Naive thymus-derived CD4-positive, alpha-beta T cell (primary cell): ENCODE measurements around the gene ELMOD2. TPM values are rescaled to one million over a fixed set of nuclear protein-coding genes. Genes with fewer than 3 reads are reported as not detected.

Experiments
- ATAC-seq: fragments of 150-1000 bp; cut with Tn5 transposase; 2 replicates; pipeline ENCODE4 v1.10.0; 2021; ENCODE audit warnings: mild to moderate bottlenecking, moderate library complexity
- CTCF ChIA-PET: fragments of 350-600 bp; sonication (Branson Sonifier 250); formaldehyde crosslinking; loops from one replicate; lab custom pipeline; 2021; ENCODE audit warnings: antibody characterized with exemption; lab: Charles Lee
- POLR2A ChIA-PET: fragments of 350-600 bp; sonication (Branson Sonifier 250); formaldehyde crosslinking; loops from one replicate; lab custom pipeline; 2021; ENCODE audit warnings: antibody characterized with exemption, inconsistent platforms; lab: Charles Lee
- DNase-seq, 9 donors: peaks; one replicate each; pipeline versions ENCODE4 v3.0.0 to v3.0.0-alpha.2; 2020 to 2022; ENCODE audit warnings: mixed read lengths in 1 of 9
- H3K27ac ChIP-seq: one replicate; pipeline ENCODE4 v1.7.0; 2013; ENCODE audit warnings: mild to moderate bottlenecking, low read depth, low read length, moderate library complexity
- H3K27me3 ChIP-seq, 2 donors: one replicate each; pipeline ENCODE4 v1.7.0; 2013; ENCODE audit warnings: low read length in 2 of 2, mild to moderate bottlenecking in 2 of 2, moderate library complexity in 2 of 2; ENCODE audit not compliant: control insufficient read depth in 2 of 2, insufficient read depth in 2 of 2
- H3K36me3 ChIP-seq, 3 experiments: 1 replicate in 2 of 3; 2 replicates in 1 of 3; pipeline ENCODE4 v1.7.0; 2013; ENCODE audit warnings: low read length in 3 of 3, mild to moderate bottlenecking in 3 of 3, moderate library complexity in 1 of 3; ENCODE audit not compliant: insufficient read depth in 3 of 3, control insufficient read depth in 2 of 3
- H3K4me1 ChIP-seq, 2 donors: one replicate each; pipeline ENCODE4 v1.7.0; 2013; ENCODE audit warnings: low read length in 2 of 2, mild to moderate bottlenecking in 2 of 2, moderate library complexity in 1 of 2; ENCODE audit not compliant: control insufficient read depth in 2 of 2, insufficient read depth in 2 of 2
- H3K4me3 ChIP-seq: 2 replicates; pipeline ENCODE4 v1.7.0; 2013; ENCODE audit warnings: mild to moderate bottlenecking, low read length
- H3K9me3 ChIP-seq, 3 experiments: 1 replicate in 2 of 3; 2 replicates in 1 of 3; pipeline ENCODE4 v1.7.0; 2013; ENCODE audit warnings: low read length in 3 of 3; ENCODE audit not compliant: control insufficient read depth in 2 of 3
- H3K27ac Mint-ChIP-seq, 9 donors: one replicate each; pipeline ENCODE4 v1.8.0; 2020 to 2022; ENCODE audit warnings: mixed read lengths in 9 of 9, mild to moderate bottlenecking in 8 of 9, moderate library complexity in 5 of 9, inconsistent platforms in 2 of 9
- H3K27me3 Mint-ChIP-seq, 5 donors: one replicate each; pipeline ENCODE4 v1.8.0; 2021 to 2022; ENCODE audit warnings: mixed read lengths in 5 of 5, mild to moderate bottlenecking in 1 of 5
- H3K36me3 Mint-ChIP-seq, 5 donors: one replicate each; pipeline ENCODE4 v1.8.0; 2020 to 2022; ENCODE audit warnings: mixed read lengths in 5 of 5, mild to moderate bottlenecking in 3 of 5, inconsistent platforms in 1 of 5
- H3K4me1 Mint-ChIP-seq, 7 donors: one replicate each; pipeline ENCODE4 v1.8.0; 2020 to 2022; ENCODE audit warnings: mixed read lengths in 7 of 7, mild to moderate bottlenecking in 3 of 7, inconsistent platforms in 1 of 7
- H3K4me3 Mint-ChIP-seq, 10 donors: one replicate each; pipeline ENCODE4 v1.8.0; 2020 to 2022; ENCODE audit warnings: mild to moderate bottlenecking in 10 of 10, mixed read lengths in 10 of 10, moderate library complexity in 6 of 10, inconsistent platforms in 2 of 10
- H3K9me3 Mint-ChIP-seq, 11 donors: one replicate each; pipeline ENCODE4 v1.8.0; 2020 to 2022; ENCODE audit warnings: mixed read lengths in 11 of 11, mild to moderate bottlenecking in 4 of 11, inconsistent platforms in 1 of 11, moderate library complexity in 1 of 11
- intact Hi-C, 2 donors: fragments of 100-400 bp; cut with micrococcal nuclease; formaldehyde crosslinking; loops; one replicate each; pipeline ENCODE4 v1.15.1; 2023
- polyA plus RNA-seq, 2 donors: library from polyadenylated mRNA; unstranded; fragments of 300-500 nt; fragmentation: Illumina TruSeq; gene quantifications; one replicate each; pipeline ENCODE4 v1.2.3, GENCODE V29; 2021
- total RNA-seq, 6 experiments: library from RNA in 5 of 6; stranded (reverse) in 5 of 6; gene quantifications; 1 replicate in 5 of 6; 2 replicates in 1 of 6; pipeline ENCODE4 v1.2.3 and lab custom pipeline; 2021 to 2026

ELMOD2 gene
- total and polyA plus RNA-seq, 7 experiments from 2014 or later: 6.7 to 29.2 (median 13.2) TPM

DNA sequence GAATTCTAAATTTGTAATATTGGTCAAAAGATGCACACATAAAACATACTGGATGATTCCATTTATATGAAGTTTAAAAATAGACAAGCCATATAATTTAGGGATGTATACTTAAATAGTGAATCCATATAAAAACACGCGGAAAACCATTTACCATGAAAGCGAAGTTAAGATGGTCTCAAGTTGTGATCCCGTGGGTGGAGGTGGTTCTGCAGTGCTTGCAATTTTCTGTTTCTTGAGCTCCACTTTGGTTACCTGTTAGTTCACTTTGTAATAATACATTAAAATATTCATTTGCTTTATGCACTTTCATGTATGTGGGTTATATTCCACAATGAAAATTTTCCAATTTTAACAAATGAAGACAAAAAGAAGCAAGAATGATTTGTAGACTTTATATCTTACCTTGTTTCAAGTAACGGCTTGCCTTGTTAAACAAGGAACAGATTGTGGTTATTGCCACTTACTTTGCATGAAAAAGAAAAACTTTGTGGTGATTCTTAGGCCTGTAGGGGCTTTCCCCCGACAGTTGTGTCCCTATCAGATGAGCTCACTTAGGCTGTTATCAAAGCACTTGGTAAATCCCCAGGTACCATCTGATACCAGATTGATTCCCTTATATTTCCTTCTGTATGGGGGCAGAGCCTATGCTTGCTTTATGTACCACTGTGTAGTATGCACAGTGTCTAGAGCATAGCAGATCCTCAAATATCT, 32.6 kb downstream of the ELMOD2 start:
- intact Hi-C loops: loop anchor here in 1 of 2 donors (1.0 kb wide), 1 partner anchor 32 kb away; the partner anchor contains the start of gene ELMOD2
- no peak overlapping the region for H3K4me3 ChIP-seq
- DNase-seq (peak in 4 of 9 donors; percentile 10 to 37 (median 33)), ATAC-seq (peak; percentile 91)
- CTCF ChIA-PET: no interaction called here
- Mint-ChIP-seq H3K27ac (peak overlapping the region in 1 of 9 donors; percentile 3), H3K4me1 (peaks cover 6 to 22% (median 20%) of the 10 kb centered on the region in 7 donors), H3K9me3 (no peaks in the 10 kb centered on the region), H3K36me3 (peaks cover 0 to 16% (median 4%) of the 10 kb centered on the region in 5 donors), H3K27me3 (peaks cover 0 to 38% (median 0%) of the 10 kb centered on the region in 5 donors), H3K4me3 (no peak overlapping the region)
- POLR2A ChIA-PET: interaction anchor here (0.9 kb wide), 1 partner anchor 128 kb away, joined by 3 read pairs; no protein-coding TSS in a partner anchor
- no peaks in the 10 kb centered on the region for H3K4me1 ChIP-seq
- H3K36me3 ChIP-seq: no peaks in the 10 kb centered on the region
- H3K27me3 ChIP-seq: no peaks in the 10 kb centered on the region
- no peaks in the 10 kb centered on the region for H3K9me3 ChIP-seq
- no peak overlapping the region for H3K27ac ChIP-seq

GRCh38 chr4:140557831-140558435, 34.0 kb downstream of the ELMOD2 start:
- Mint-ChIP-seq H3K4me1 (peaks cover 6 to 22% (median 20%) of the 10 kb centered on the region in 7 donors), H3K9me3 (no peaks in the 10 kb centered on the region), H3K36me3 (peaks cover 0 to 9% (median 0%) of the 10 kb centered on the region in 5 donors), H3K4me3 (no peak overlapping the region), H3K27me3 (peaks cover 0 to 45% (median 4%) of the 10 kb centered on the region in 5 donors), H3K27ac (no peak overlapping the region)
- Histone ChIP-seq H3K36me3 (no peaks in the 10 kb centered on the region), H3K4me1 (no peaks in the 10 kb centered on the region), H3K9me3 (no peaks in the 10 kb centered on the region), H3K27ac (no peak overlapping the region), H3K4me3 (no peak overlapping the region), H3K27me3 (no peaks in the 10 kb centered on the region)
- intact Hi-C loops: no loop called here
- ChIA-PET POLR2A (interaction anchor here (0.9 kb wide), 1 partner anchor 126 kb away, joined by 3 read pairs; no protein-coding TSS in a partner anchor), CTCF (no interaction called here)
- DNase-seq (no peak), ATAC-seq (no peak)

GRCh38 chr4:140559696-140560095, 35.7 kb downstream of the ELMOD2 start:
- no peak overlapping the region for H3K4me3 Mint-ChIP-seq
- H3K36me3 ChIP-seq: no peaks in the 10 kb centered on the region
- CTCF ChIA-PET: no interaction called here

GRCh38 chr4:140568507-140569306, 44.7 kb downstream of the ELMOD2 start, which contains the start of gene UCP1:
Gene UCP1, minus strand, starts transcription at chr4:140568961. Its CDS starts 232 bp downstream, at chr4:140568729.
- ATAC-seq: no peak
- peak within 1 kb of the TSS; percentile 17 for H3K4me3 ChIP-seq
- Mint-ChIP-seq H3K4me3 (peak within 1 kb of the TSS; percentile 65 to 91 (median 78)), H3K27ac (peak within 1 kb of the TSS in 1 of 9 donors; percentile 59), H3K4me1 (peaks cover 6 to 28% (median 17%) of the 10 kb centered on the region in 7 donors), H3K9me3 (peaks cover 0 to 24% (median 11%) of the 10 kb centered on the region in 11 donors), H3K27me3 (peaks cover 34 to 59% (median 51%) of the 10 kb centered on the region in 5 donors), H3K36me3 (peaks cover 0 to 13% (median 2%) of the 10 kb centered on the region in 5 donors)
- no peaks in the 10 kb centered on the region for H3K36me3 ChIP-seq
- intact Hi-C loops: loop anchor here in 1 of 2 donors (1.0 kb wide), 1 partner anchor 45 kb away; no protein-coding TSS in a partner anchor
- POLR2A ChIA-PET: no interaction called here
- peaks cover 0 to 3% of the 10 kb centered on the region in 2 donors for H3K4me1 ChIP-seq
- no peak within 1 kb of the TSS for H3K27ac ChIP-seq
- H3K9me3 ChIP-seq: no peaks in the 10 kb centered on the region
- CTCF ChIA-PET: interaction anchor here (0.6 kb wide), 1 partner anchor 41 kb away, joined by 3 read pairs; no protein-coding TSS in a partner anchor
- peaks cover 5 to 19% of the 10 kb centered on the region in 2 donors for H3K27me3 ChIP-seq
- peak in 1 of 9 donors; percentile 9 for DNase-seq

More at GRCh38 chr4:140559696-140560095, 35.7 kb downstream of the ELMOD2 start:
- Mint-ChIP-seq H3K36me3 (peaks cover 0 to 4% (median 0%) of the 10 kb centered on the region in 5 donors), H3K9me3 (no peaks in the 10 kb centered on the region), H3K4me1 (peaks cover 6 to 22% (median 20%) of the 10 kb centered on the region in 7 donors), H3K27me3 (peaks cover 0 to 49% (median 4%) of the 10 kb centered on the region in 5 donors), H3K27ac (no peak overlapping the region)
- ATAC-seq: no peak
- Histone ChIP-seq H3K4me3 (no peak overlapping the region), H3K4me1 (no peaks in the 10 kb centered on the region), H3K27ac (no peak overlapping the region), H3K9me3 (no peaks in the 10 kb centered on the region), H3K27me3 (no peaks in the 10 kb centered on the region)
- no peak for DNase-seq
- POLR2A ChIA-PET: no interaction called here
- intact Hi-C loops: no loop called here

GRCh38 chr4:140569307-140569638, 45.3 kb downstream of the ELMOD2 start:
- intact Hi-C loops: no loop called here
- Histone ChIP-seq H3K9me3 (no peaks in the 10 kb centered on the region), H3K4me1 (peaks cover 0 to 3% of the 10 kb centered on the region in 2 donors), H3K27ac (no peak overlapping the region), H3K27me3 (peaks cover 5 to 21% of the 10 kb centered on the region in 2 donors), H3K4me3 (no peak overlapping the region), H3K36me3 (no peaks in the 10 kb centered on the region)
- Mint-ChIP-seq H3K27me3 (peaks cover 34 to 63% (median 51%) of the 10 kb centered on the region in 5 donors), H3K27ac (peak overlapping the region in 1 of 9 donors; percentile 59), H3K9me3 (peaks cover 0 to 24% (median 11%) of the 10 kb centered on the region in 11 donors), H3K4me3 (peak overlapping the region; percentile 65 to 91 (median 78)), H3K4me1 (peaks cover 6 to 28% (median 17%) of the 10 kb centered on the region in 7 donors), H3K36me3 (peaks cover 0 to 13% (median 2%) of the 10 kb centered on the region in 5 donors)
- POLR2A ChIA-PET: interaction anchor here (0.7 kb wide), 1 partner anchor 1408 kb away, joined by 3 read pairs; no protein-coding TSS in a partner anchor
- CTCF ChIA-PET: no interaction called here
- DNase-seq: no peak
- no peak for ATAC-seq

DNA sequence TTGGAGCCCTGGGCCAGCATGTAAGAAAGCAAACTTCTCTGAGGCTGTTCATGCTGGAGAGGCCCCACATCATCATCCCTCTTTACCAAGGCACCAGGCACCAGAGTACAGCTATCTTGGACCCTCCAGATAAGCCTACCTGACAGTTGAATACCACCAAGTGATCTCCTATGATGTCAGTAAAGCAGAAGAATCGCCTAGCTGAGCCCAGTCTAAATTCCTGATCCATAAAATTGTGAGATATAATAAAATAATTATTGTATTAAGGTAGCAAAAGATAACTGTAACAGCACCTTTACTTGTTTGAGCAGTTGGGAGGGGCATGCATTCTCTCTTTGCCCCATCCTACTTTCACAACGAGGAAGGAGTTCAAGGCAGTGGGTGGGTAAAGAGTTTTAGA, 47.7 kb downstream of the ELMOD2 start:
- CTCF ChIA-PET: interaction anchor here (1.5 kb wide), 1 partner anchor 211 kb away, joined by 3 read pairs; no protein-coding TSS in a partner anchor

More for the DNA sequence above, 47.7 kb downstream of the ELMOD2 start:
- Mint-ChIP-seq H3K4me1 (peaks cover 6 to 28% (median 17%) of the 10 kb centered on the region in 7 donors), H3K27me3 (peaks cover 38 to 75% (median 64%) of the 10 kb centered on the region in 5 donors), H3K9me3 (peaks cover 0 to 24% (median 11%) of the 10 kb centered on the region in 11 donors), H3K27ac (no peak overlapping the region), H3K36me3 (peaks cover 0 to 13% (median 2%) of the 10 kb centered on the region in 5 donors), H3K4me3 (peak overlapping the region in 1 of 10 donors; percentile 8)
- Histone ChIP-seq H3K9me3 (no peaks in the 10 kb centered on the region), H3K4me3 (no peak overlapping the region), H3K27ac (no peak overlapping the region), H3K4me1 (peaks cover 0 to 3% of the 10 kb centered on the region in 2 donors), H3K27me3 (peaks cover 5 to 21% of the 10 kb centered on the region in 2 donors), H3K36me3 (no peaks in the 10 kb centered on the region)
- no peak for ATAC-seq
- DNase-seq: no peak
- POLR2A ChIA-PET: no interaction called here
- intact Hi-C loops: no loop called here
